Measurements from ENCODE around the gene ZDHHC23. TPM values are rescaled to one million over a fixed set of nuclear protein-coding genes. Genes with fewer than 3 reads are reported as not detected.

The ZDHHC23 gene
- total RNA-seq, 1 donor from 2014 or later = 0.68 TPM

- no peaks in the 10 kb centered on the region for H3K4me1 Mint-ChIP-seq (ENCODE audit: low read depth, unreplicated experiment)
Measured at GRCh38 chr3:113966172-113966571, 18.4 kb downstream of the ZDHHC23 start.

DNA sequence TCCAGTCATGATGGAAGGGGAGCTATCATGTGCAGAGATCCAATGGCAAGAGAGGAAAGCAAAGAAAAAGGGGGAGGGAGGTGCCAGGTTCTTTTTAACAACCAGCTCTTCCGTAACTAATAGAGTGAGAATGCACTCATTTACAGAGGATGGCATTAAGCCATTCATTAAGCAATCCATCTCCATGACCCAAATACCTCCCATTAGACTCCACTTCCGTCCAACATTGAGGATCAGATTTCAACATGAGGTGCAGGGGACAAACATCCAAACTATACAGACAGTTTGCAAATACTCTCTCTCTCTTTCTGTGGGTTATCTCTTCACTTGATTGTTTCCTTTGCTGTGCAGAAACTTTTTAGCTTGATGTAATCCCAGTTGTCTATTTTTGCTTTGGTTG lies 21.2 kb downstream of the ZDHHC23 start:
- H3K27me3 Mint-ChIP-seq (ENCODE audit: low read depth, unreplicated experiment) = no peaks in the 10 kb centered on the region
- Histone ChIP-seq H3K4me3 (ENCODE audit: insufficient read depth, low read depth, low read length) (no peak overlapping the region), H2AFZ (ENCODE audit: low read depth, low read length) (no peak overlapping the region), H3K4me2 (ENCODE audit: low read length) (no peak overlapping the region), H3K9me3 (ENCODE audit: insufficient read depth, low read depth, low read length) (no peaks in the 10 kb centered on the region), H3K27me3 (ENCODE audit: insufficient read depth, low read length) (no peaks in the 10 kb centered on the region), H3K9ac (ENCODE audit: low read length) (no peak overlapping the region), H3K36me3 (ENCODE audit: insufficient read depth, low read length) (no peaks in the 10 kb centered on the region), H3K79me2 (ENCODE audit: insufficient read depth, low read length) (no peaks in the 10 kb centered on the region), H3K27ac (ENCODE audit: low read depth, low read length) (no peak overlapping the region), H4K20me1 (ENCODE audit: insufficient read depth, low read length) (no peaks in the 10 kb centered on the region), H3K4me1 (ENCODE audit: insufficient read depth, low read length) (no peaks in the 10 kb centered on the region)
- peak; percentile 45 for DNase-seq (ENCODE audit: low read depth)
- H3K4me1 Mint-ChIP-seq (ENCODE audit: low read depth, unreplicated experiment) = no peaks in the 10 kb centered on the region
- H3K36me3 Mint-ChIP-seq (ENCODE audit: low read depth, unreplicated experiment) = peaks cover 1% of the 10 kb centered on the region
- H3K27ac Mint-ChIP-seq (ENCODE audit: unreplicated experiment) = no peak overlapping the region
- FAIRE-seq = no peak
- H3K9me3 Mint-ChIP-seq (ENCODE audit: unreplicated experiment) = peaks cover 15% of the 10 kb centered on the region
- no peak for TF ChIP-seq EZH2 (IDR thresholded peaks at IDR 0.05; ENCODE audit: insufficient read depth, low read length)
- TF ChIP-seq CTCF (IDR thresholded peaks at IDR 0.05; ENCODE audit: insufficient read depth, low read depth, low read length) = no peak
- H3K4me3 Mint-ChIP-seq (ENCODE audit: unreplicated experiment) = no peak overlapping the region

More at GRCh38 chr3:113966172-113966571, 18.4 kb downstream of the ZDHHC23 start:
- no peaks in the 10 kb centered on the region for H4K20me1 ChIP-seq (ENCODE audit: insufficient read depth, low read length)
- no peaks in the 10 kb centered on the region for H3K27me3 ChIP-seq (ENCODE audit: insufficient read depth, low read length)
- H3K36me3 Mint-ChIP-seq (ENCODE audit: low read depth, unreplicated experiment) = no peaks in the 10 kb centered on the region
- H3K27ac ChIP-seq (ENCODE audit: low read depth, low read length) = no peak overlapping the region
- H3K4me3 ChIP-seq (ENCODE audit: insufficient read depth, low read depth, low read length) = no peak overlapping the region
- H3K9me3 ChIP-seq (ENCODE audit: insufficient read depth, low read depth, low read length) = no peaks in the 10 kb centered on the region
- H3K27ac Mint-ChIP-seq (ENCODE audit: unreplicated experiment) = no peak overlapping the region
- no peaks in the 10 kb centered on the region for H3K79me2 ChIP-seq (ENCODE audit: insufficient read depth, low read length)
- DNase-seq (ENCODE audit: low read depth) = no peak
- no peak for FAIRE-seq
- H3K4me1 ChIP-seq (ENCODE audit: insufficient read depth, low read length) = no peaks in the 10 kb centered on the region
- no peak overlapping the region for H2AFZ ChIP-seq (ENCODE audit: low read depth, low read length)
- peaks cover under 1% of the 10 kb centered on the region for H3K9me3 Mint-ChIP-seq (ENCODE audit: unreplicated experiment)
- no peaks in the 10 kb centered on the region for H3K27me3 Mint-ChIP-seq (ENCODE audit: low read depth, unreplicated experiment)
- no peak overlapping the region for H3K4me2 ChIP-seq (ENCODE audit: low read length)
- no peaks in the 10 kb centered on the region for H3K36me3 ChIP-seq (ENCODE audit: insufficient read depth, low read length)
- no peak for TF ChIP-seq EZH2 (IDR thresholded peaks at IDR 0.05; ENCODE audit: insufficient read depth, low read length)
- no peak for TF ChIP-seq CTCF (IDR thresholded peaks at IDR 0.05; ENCODE audit: insufficient read depth, low read depth, low read length)
- no peak overlapping the region for H3K9ac ChIP-seq (ENCODE audit: low read length)
- no peak overlapping the region for H3K4me3 Mint-ChIP-seq (ENCODE audit: unreplicated experiment)

GRCh38 chr3:113977822-113978221 lies 30.0 kb downstream of the ZDHHC23 start:
- Histone ChIP-seq H3K4me1 (ENCODE audit: insufficient read depth, low read length) (no peaks in the 10 kb centered on the region), H3K4me3 (ENCODE audit: insufficient read depth, low read depth, low read length) (no peak overlapping the region), H3K4me2 (ENCODE audit: low read length) (no peak overlapping the region), H3K9ac (ENCODE audit: low read length) (no peak overlapping the region), H3K79me2 (ENCODE audit: insufficient read depth, low read length) (no peaks in the 10 kb centered on the region), H3K9me3 (ENCODE audit: insufficient read depth, low read depth, low read length) (no peaks in the 10 kb centered on the region), H3K36me3 (ENCODE audit: insufficient read depth, low read length) (no peaks in the 10 kb centered on the region), H4K20me1 (ENCODE audit: insufficient read depth, low read length) (no peaks in the 10 kb centered on the region), H2AFZ (ENCODE audit: low read depth, low read length) (no peak overlapping the region), H3K27ac (ENCODE audit: low read depth, low read length) (no peak overlapping the region), H3K27me3 (ENCODE audit: insufficient read depth, low read length) (no peaks in the 10 kb centered on the region)
- Mint-ChIP-seq H3K9me3 (ENCODE audit: unreplicated experiment) (peaks cover 15% of the 10 kb centered on the region), H3K36me3 (ENCODE audit: low read depth, unreplicated experiment) (peaks cover 7% of the 10 kb centered on the region), H3K4me3 (ENCODE audit: unreplicated experiment) (no peak overlapping the region), H3K27me3 (ENCODE audit: low read depth, unreplicated experiment) (no peaks in the 10 kb centered on the region), H3K27ac (ENCODE audit: unreplicated experiment) (no peak overlapping the region), H3K4me1 (ENCODE audit: low read depth, unreplicated experiment) (no peaks in the 10 kb centered on the region)
- TF ChIP-seq CTCF (IDR thresholded peaks at IDR 0.05; ENCODE audit: insufficient read depth, low read depth, low read length) = no peak
- TF ChIP-seq EZH2 (IDR thresholded peaks at IDR 0.05; ENCODE audit: insufficient read depth, low read length) = no peak
- FAIRE-seq (no peak), DNase-seq (ENCODE audit: low read depth) (no peak)
